ENCODE data around the gene PLVAP. TPM values are rescaled to one million over a fixed set of nuclear protein-coding genes. Genes with fewer than 3 reads are reported as not detected.

PLVAP gene
- total and polyA plus RNA-seq, 2 donors (not counting 3 experiments of a cell fraction or from before 2014, with no cell fraction given), result 5.7 to 16.9 TPM

- Histone ChIP-seq H3K9ac (replicated peaks; ENCODE audit: extremely low read depth, insufficient read depth, low read length) (no peak overlapping the region), H3K27ac (ENCODE audit: insufficient read depth, low read depth, low read length) (no peak overlapping the region), H3K79me2 (ENCODE audit: control insufficient read depth, insufficient read depth, low read length) (no peaks in the 10 kb centered on the region), H3K9me3 (replicated peaks; ENCODE audit: control insufficient read depth, insufficient read depth, low read length) (no peaks in the 10 kb centered on the region), H3K4me1 (ENCODE audit: control insufficient read depth, extremely low read depth, insufficient read depth, low read length) (peaks cover 13% of the 10 kb centered on the region), H3K27me3 (ENCODE audit: control insufficient read depth in 2 of 2, insufficient read depth in 2 of 2, low read length in 2 of 2) (no peaks in the 10 kb centered on the region), H4K20me1 (replicated peaks; ENCODE audit: control insufficient read depth, extremely low read depth, insufficient read depth, low read length) (no peaks in the 10 kb centered on the region), H3K9me1 (replicated peaks; ENCODE audit: control insufficient read depth, extremely low read depth, insufficient read depth, low read length) (no peaks in the 10 kb centered on the region), H3K4me2 (ENCODE audit: insufficient read depth, low read length) (no peak overlapping the region), H3K4me3 (replicated peaks in 1 of 3; ENCODE audit: insufficient read depth in 1 of 3, low read depth in 1 of 3, low read length in 3 of 3) (no peak overlapping the region), H2AFZ (ENCODE audit: low read depth, low read length) (no peak overlapping the region), H3K36me3 (ENCODE audit: control insufficient read depth in 2 of 2, extremely low read depth in 1 of 2, insufficient read depth in 2 of 2, low read length in 2 of 2) (no peaks in the 10 kb centered on the region)
- TF ChIP-seq CTCF (IDR thresholded peaks at IDR 0.05; ENCODE audit: extremely low read depth in 1 of 2, insufficient read depth in 1 of 2, low read depth in 1 of 2, low read length in 2 of 2) (no peak), GATA2 (IDR thresholded peaks at IDR 0.05; ENCODE audit: insufficient read depth, insufficient read length, low read depth, low read length) (no peak), FOS (IDR thresholded peaks at IDR 0.05; ENCODE audit: borderline replicate concordance, insufficient read depth, low read length) (no peak), MYC (IDR thresholded peaks at IDR 0.05; ENCODE audit: low read depth, low read length) (no peak), POLR2AphosphoS5 (IDR thresholded peaks at IDR 0.05; ENCODE audit: insufficient read depth, low read depth, low read length) (no peak), POLR2A (IDR thresholded peaks at IDR 0.05; ENCODE audit: low read depth, low read length) (no peak), JUN (IDR thresholded peaks at IDR 0.05; ENCODE audit: borderline replicate concordance, insufficient read depth, insufficient read length, low read depth) (no peak)
- dilution Hi-C loops (cut with MboI; ENCODE audit: extremely low pct_ligation_motif_present, low sequenced_read_pairs) (no loop called here), intact Hi-C loops (cut with micrococcal nuclease) (no loop called here)
- BruUV-seq (replicated peaks), result no TSS peak
- CTCF ChIA-PET, result interaction anchor here (1.3 kb wide), 1 partner anchor 29 kb away, joined by 4 read pairs; no protein-coding TSS in a partner anchor
- DNase-seq (ENCODE audit: low read depth, low spot score) (no peak), FAIRE-seq (no peak)
- POLR2A ChIA-PET, result interaction anchor here (0.6 kb wide), 1 partner anchor 52 kb away, joined by 5 read pairs; no protein-coding TSS in a partner anchor
Observed at GRCh38 chr19:17357078-17357666, 20.0 kb downstream of the PLVAP start.

Data from endothelial cell of umbilical vein (primary cell).